ENCODE measurements around the gene PCGF2.

DNA sequence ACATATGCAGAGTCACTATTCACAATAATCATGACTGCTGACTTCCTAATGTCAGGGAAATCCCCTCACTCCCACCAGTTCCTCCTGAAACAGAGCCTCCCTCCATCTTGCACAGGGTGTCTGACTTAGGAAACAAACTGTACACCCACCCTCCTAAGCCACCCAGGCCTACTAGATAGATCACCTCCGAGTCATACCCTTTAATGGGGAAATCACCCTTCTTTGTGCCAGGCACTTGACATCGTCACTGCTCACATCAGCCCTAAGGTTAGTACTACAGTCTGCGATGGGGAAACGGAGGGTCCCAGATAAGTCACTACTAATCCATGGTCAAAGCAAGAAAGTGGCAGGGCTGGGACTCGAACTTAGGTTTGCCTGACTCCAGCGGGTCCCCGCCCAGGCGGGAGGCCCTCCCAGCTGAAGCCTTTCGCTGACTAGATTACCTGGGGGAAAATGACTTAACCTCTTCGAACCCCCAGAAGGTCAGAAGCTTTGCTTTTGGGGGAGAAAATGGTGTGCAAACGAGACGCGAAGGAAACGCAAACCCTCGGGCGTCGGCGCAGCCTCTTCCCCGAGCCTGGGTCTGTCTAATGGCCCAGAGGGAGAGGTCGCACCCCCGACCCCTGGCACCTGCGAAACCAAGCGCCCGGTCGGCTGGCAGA, 46.5 kb downstream of the PCGF2 start:
- TF ChIP-seq L3MBTL2 (IDR thresholded peaks at IDR 0.05), result no peak
- TF ChIP-seq, protein P1, sequence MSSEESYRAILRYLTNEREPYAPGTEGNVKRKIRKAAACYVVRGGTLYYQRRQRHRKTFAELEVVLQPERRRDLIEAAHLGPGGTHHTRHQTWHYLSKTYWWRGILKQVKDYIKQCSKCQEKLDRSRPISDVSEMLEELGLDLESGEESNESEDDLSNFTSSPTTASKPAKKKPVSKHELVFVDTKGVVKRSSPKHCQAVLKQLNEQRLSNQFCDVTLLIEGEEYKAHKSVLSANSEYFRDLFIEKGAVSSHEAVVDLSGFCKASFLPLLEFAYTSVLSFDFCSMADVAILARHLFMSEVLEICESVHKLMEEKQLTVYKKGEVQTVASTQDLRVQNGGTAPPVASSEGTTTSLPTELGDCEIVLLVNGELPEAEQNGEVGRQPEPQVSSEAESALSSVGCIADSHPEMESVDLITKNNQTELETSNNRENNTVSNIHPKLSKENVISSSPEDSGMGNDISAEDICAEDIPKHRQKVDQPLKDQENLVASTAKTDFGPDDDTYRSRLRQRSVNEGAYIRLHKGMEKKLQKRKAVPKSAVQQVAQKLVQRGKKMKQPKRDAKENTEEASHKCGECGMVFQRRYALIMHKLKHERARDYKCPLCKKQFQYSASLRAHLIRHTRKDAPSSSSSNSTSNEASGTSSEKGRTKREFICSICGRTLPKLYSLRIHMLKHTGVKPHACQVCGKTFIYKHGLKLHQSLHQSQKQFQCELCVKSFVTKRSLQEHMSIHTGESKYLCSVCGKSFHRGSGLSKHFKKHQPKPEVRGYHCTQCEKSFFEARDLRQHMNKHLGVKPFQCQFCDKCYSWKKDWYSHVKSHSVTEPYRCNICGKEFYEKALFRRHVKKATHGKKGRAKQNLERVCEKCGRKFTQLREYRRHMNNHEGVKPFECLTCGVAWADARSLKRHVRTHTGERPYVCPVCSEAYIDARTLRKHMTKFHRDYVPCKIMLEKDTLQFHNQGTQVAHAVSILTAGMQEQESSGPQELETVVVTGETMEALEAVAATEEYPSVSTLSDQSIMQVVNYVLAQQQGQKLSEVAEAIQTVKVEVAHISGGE (CRISPR knock-in tag; IDR thresholded peaks at IDR 0.05), result no peak
- no peak for TF ChIP-seq ZNF263 (CRISPR knock-in tag; IDR thresholded peaks at IDR 0.05; ENCODE audit: borderline replicate concordance)
- TF ChIP-seq, protein P2, sequence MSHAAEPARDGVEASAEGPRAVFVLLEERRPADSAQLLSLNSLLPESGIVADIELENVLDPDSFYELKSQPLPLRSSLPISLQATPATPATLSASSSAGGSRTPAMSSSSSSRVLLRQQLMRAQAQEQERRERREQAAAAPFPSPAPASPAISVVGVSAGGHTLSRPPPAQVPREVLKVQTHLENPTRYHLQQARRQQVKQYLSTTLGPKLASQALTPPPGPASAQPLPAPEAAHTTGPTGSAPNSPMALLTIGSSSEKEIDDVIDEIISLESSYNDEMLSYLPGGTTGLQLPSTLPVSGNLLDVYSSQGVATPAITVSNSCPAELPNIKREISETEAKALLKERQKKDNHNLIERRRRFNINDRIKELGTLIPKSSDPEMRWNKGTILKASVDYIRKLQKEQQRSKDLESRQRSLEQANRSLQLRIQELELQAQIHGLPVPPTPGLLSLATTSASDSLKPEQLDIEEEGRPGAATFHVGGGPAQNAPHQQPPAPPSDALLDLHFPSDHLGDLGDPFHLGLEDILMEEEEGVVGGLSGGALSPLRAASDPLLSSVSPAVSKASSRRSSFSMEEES (CRISPR knock-in tag; IDR thresholded peaks at IDR 0.05), result no peak
- TF ChIP-seq ZNF3 (CRISPR knock-in tag; IDR thresholded peaks at IDR 0.05), result no peak; the same call in 1 of the 2 replicates
- no peak for TF ChIP-seq PURB (CRISPR knock-in tag; IDR thresholded peaks at IDR 0.05; ENCODE audit: low read depth)
- TF ChIP-seq, protein P3, sequence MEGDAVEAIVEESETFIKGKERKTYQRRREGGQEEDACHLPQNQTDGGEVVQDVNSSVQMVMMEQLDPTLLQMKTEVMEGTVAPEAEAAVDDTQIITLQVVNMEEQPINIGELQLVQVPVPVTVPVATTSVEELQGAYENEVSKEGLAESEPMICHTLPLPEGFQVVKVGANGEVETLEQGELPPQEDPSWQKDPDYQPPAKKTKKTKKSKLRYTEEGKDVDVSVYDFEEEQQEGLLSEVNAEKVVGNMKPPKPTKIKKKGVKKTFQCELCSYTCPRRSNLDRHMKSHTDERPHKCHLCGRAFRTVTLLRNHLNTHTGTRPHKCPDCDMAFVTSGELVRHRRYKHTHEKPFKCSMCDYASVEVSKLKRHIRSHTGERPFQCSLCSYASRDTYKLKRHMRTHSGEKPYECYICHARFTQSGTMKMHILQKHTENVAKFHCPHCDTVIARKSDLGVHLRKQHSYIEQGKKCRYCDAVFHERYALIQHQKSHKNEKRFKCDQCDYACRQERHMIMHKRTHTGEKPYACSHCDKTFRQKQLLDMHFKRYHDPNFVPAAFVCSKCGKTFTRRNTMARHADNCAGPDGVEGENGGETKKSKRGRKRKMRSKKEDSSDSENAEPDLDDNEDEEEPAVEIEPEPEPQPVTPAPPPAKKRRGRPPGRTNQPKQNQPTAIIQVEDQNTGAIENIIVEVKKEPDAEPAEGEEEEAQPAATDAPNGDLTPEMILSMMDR (IDR thresholded peaks at IDR 0.05 in 2 of 3, conservative IDR thresholded peaks at IDR 0.05 in 1 of 3; ENCODE audit: insufficient read depth in 2 of 3, low read depth in 1 of 3, low read length in 3 of 3), result no peak

Measured in K562 (cell line).